Panc1 (cell line): Measurements from ENCODE around the gene MUC22. TPM values are rescaled to one million over a fixed set of nuclear protein-coding genes. Genes with fewer than 3 reads are reported as not detected.

Experiments used
- ATAC-seq: fragments of 200-7000 bp; cut with Tn5 transposase; 2 replicates; pipeline ENCODE4 v1.9.1; 2020; ENCODE audit warnings: mild to moderate bottlenecking, moderate library complexity
- BruUV-seq: library from RNA; stranded (reverse); fragments of 400-500 nt; replicated peaks from 2 replicates; lab custom pipeline; 2021; lab: Mats Ljungman, UMichigan
- CTCF ChIA-PET: fragments of 300-600 bp; sonication (Branson Sonifier 250); formaldehyde crosslinking; loops from one replicate; lab custom pipeline; 2022; ENCODE audit warnings: antibody characterized with exemption; lab: Charles Lee
- POLR2A ChIA-PET: fragments of 300-600 bp; sonication (Branson Sonifier 250); formaldehyde crosslinking; loops from one replicate; lab custom pipeline; 2022; ENCODE audit warnings: antibody characterized with exemption; lab: Charles Lee
- DNase-seq: peaks from one replicate; pipeline ENCODE4 v3.0.0-alpha.2; 2010; ENCODE audit warnings: low read depth, low spot score
- H3K27ac ChIP-seq: 2 replicates; pipeline ENCODE4 v1.5.1; 2011; ENCODE audit warnings: mild to moderate bottlenecking, low read length, inconsistent platforms
- H3K27me3 ChIP-seq: fragments of 200-500 bp; sonication (Bioruptor generic); 2 replicates; pipeline ENCODE4 v1.6.0; 2014; ENCODE audit warnings: low read length, inconsistent platforms; ENCODE audit not compliant: control insufficient read depth, insufficient read depth
- H3K36me3 ChIP-seq: fragments of 200-500 bp; sonication (Bioruptor generic); 2 replicates; pipeline ENCODE4 v1.5.1; 2014; ENCODE audit warnings: inconsistent platforms, mild to moderate bottlenecking, low read length, moderate library complexity; ENCODE audit not compliant: control insufficient read depth, insufficient read depth
- H3K4me1 ChIP-seq: 2 replicates; pipeline ENCODE4 v1.5.1; 2011; ENCODE audit warnings: inconsistent platforms, mild to moderate bottlenecking, low read length, moderate library complexity; ENCODE audit not compliant: control insufficient read depth, insufficient read depth
- H3K4me3 ChIP-seq, 2 experiments: 2 replicates each; pipeline ENCODE4 v1.5.1; 2011 to 2012; ENCODE audit warnings: low read depth in 2 of 2, low read length in 2 of 2, mild to moderate bottlenecking in 2 of 2, inconsistent platforms in 1 of 2, moderate library complexity in 1 of 2
- H3K9me3 ChIP-seq: fragments of 200-500 bp; sonication (Bioruptor generic); 2 replicates; pipeline ENCODE4 v1.5.1; 2014; ENCODE audit warnings: low read depth, mild to moderate bottlenecking, inconsistent platforms, low read length, moderate library complexity; ENCODE audit not compliant: control insufficient read depth, insufficient read depth
- POLR2AphosphoS5 ChIP-seq: IDR thresholded peaks from 2 replicates; pipeline ENCODE4 v1.6.1; 2012; ENCODE audit warnings: mild to moderate bottlenecking, low read depth, low read length, moderate library complexity
- REST ChIP-seq, 2 experiments: IDR thresholded peaks; 2 replicates each; pipeline ENCODE4 v1.6.1; 2011 to 2012; ENCODE audit warnings: low read depth in 2 of 2, control low read depth in 1 of 2, low read length in 1 of 2, mild to moderate bottlenecking in 1 of 2, moderate library complexity in 1 of 2; ENCODE audit not compliant: insufficient read depth in 1 of 2
- SIN3A ChIP-seq: IDR thresholded peaks from 2 replicates; pipeline ENCODE4 v1.6.1; 2012; ENCODE audit warnings: low read depth, mild to moderate bottlenecking, low read length, moderate library complexity, borderline replicate concordance; ENCODE audit not compliant: insufficient read depth
- TCF7L2 ChIP-seq: IDR thresholded peaks from 2 replicates; pipeline ENCODE4 v1.6.1; 2011; ENCODE audit warnings: mild to moderate bottlenecking, low read depth, low read length, inconsistent platforms
- in situ Hi-C: cut with HindIII; loops from 2 replicates; pipeline ENCODE4 v1.10.0; 2016; ENCODE audit warnings: low sequenced_read_pairs, low pct_unique_long_range_greater_than_20kb
- intact Hi-C: fragments of 100-400 bp; cut with micrococcal nuclease; formaldehyde crosslinking; loops from one replicate; pipeline ENCODE4 v1.10.0; 2022; ENCODE audit not compliant: unreplicated experiment
- total RNA-seq: library from RNA; stranded (reverse); gene quantifications from one replicate; pipeline ENCODE4 v1.2.1, GENCODE V29; 2021; ENCODE audit not compliant: unreplicated experiment
- TF ChIP-seq, protein P1 (sequence below): fragments of 450-650 bp; IDR thresholded peaks from 2 replicates; pipeline ENCODE4 v1.5.1; 2017; ENCODE audit warnings: mild to moderate bottlenecking

MUC22 gene
- total RNA-seq, 1 experiment from 2014 or later = not detected

DNA sequence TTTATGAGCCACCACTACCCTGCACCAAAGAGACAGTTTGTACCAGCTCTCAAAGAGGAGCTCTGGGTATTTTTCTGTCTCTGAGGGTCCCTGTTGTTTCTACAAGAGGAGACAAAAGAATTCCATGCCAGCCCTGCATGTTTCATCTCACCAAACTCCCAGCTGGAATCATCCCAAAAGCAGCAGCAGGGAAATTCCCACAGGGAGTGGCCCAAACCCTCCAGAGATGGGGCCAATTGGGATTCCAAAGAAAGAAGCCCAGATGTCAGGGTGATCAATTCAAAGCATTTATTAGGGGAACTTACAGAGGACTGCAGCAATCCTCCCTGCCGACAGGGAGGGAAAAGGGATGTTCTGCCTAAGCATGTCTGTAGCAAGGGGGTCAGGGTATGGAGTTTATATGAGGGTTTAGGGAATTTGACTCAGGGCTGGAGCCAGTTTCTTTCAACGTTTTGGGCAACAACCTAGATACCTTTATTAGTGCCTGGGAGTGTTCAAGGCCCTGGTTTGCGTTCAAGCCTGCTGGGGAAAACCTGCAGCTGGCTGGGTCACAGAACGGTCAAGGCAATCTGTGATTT is 47.2 kb downstream of the MUC22 start:
- DNase-seq (no peak), ATAC-seq (no peak)
- Histone ChIP-seq H3K27ac (no peak overlapping the region), H3K9me3 (no peaks in the 10 kb centered on the region), H3K4me1 (peaks cover 11% of the 10 kb centered on the region), H3K4me3 (no peak overlapping the region), H3K36me3 (no peaks in the 10 kb centered on the region), H3K27me3 (no peaks in the 10 kb centered on the region)
- BruUV-seq = no TSS peak
- in situ Hi-C loops (no loop called here), intact Hi-C loops (no loop called here)
- ChIA-PET POLR2A (no interaction called here), CTCF (no interaction called here)
- no peak for TF ChIP-seq POLR2AphosphoS5
- TF ChIP-seq, protein P1, sequence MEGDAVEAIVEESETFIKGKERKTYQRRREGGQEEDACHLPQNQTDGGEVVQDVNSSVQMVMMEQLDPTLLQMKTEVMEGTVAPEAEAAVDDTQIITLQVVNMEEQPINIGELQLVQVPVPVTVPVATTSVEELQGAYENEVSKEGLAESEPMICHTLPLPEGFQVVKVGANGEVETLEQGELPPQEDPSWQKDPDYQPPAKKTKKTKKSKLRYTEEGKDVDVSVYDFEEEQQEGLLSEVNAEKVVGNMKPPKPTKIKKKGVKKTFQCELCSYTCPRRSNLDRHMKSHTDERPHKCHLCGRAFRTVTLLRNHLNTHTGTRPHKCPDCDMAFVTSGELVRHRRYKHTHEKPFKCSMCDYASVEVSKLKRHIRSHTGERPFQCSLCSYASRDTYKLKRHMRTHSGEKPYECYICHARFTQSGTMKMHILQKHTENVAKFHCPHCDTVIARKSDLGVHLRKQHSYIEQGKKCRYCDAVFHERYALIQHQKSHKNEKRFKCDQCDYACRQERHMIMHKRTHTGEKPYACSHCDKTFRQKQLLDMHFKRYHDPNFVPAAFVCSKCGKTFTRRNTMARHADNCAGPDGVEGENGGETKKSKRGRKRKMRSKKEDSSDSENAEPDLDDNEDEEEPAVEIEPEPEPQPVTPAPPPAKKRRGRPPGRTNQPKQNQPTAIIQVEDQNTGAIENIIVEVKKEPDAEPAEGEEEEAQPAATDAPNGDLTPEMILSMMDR = no peak
- TF ChIP-seq REST (IDR thresholded peaks at IDR 0.05; ENCODE audit: insufficient read depth in 1 of 2, low read depth in 2 of 2, low read length in 1 of 2) = no peak
- TF ChIP-seq TCF7L2 = no peak
- no peak for TF ChIP-seq SIN3A

DNA sequence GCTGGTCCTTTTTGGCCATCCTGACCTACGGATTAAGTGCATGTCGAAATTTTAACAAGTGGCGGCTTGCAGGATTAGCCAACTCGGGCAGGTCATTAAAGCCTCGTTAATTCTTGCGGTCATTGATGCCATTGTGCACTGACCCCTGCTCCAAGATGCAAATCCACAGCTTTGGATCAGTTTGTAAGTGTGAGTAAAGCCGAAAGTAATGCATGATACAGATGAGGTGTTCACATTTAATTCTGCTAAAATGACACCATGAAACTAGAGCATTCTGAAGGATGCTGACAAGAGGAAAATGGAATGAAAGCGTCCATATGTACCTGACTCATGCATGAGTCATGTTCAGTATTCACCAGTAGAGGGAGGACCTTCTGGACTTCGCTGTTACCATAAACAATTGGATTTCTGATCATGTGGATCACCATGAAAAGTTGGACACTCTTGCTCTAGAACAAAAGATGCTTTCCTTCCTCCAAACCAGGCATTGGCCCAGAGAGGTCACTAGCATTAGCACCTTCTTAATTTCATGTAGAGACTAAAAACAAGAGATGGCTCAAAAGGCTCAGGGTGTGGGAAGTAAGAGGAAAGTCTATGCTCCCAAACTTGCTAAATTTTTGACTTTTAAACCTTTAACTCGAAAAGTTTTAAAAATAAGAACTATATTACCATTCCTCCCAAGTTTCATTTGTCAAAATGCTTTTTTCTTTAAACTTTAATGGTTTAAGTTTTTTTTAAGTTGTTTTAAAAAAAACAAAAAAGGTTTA is 48.0 kb downstream of the MUC22 start:
- ATAC-seq (peak; percentile 94), DNase-seq (peak; percentile 79)
- ChIA-PET POLR2A (no interaction called here), CTCF (interaction anchor here (0.7 kb wide), 1 partner anchor 116 kb away, joined by 4 read pairs; no protein-coding TSS in a partner anchor)
- BruUV-seq = no TSS peak
- no peak for TF ChIP-seq SIN3A
- TF ChIP-seq, protein P1 = peak; percentile 59
- H3K4me3 ChIP-seq = no peak overlapping the region
- in situ Hi-C loops (no loop called here), intact Hi-C loops (no loop called here)
- no peaks in the 10 kb centered on the region for H3K27me3 ChIP-seq
- no peak overlapping the region for H3K27ac ChIP-seq
- no peaks in the 10 kb centered on the region for H3K9me3 ChIP-seq
- H3K36me3 ChIP-seq = no peaks in the 10 kb centered on the region
- peaks cover 11% of the 10 kb centered on the region for H3K4me1 ChIP-seq
